GM18502 (cell line): ENCODE data around the gene COMP.

Experiments used
- ATAC-seq: cut with Tn5 transposase; IDR thresholded peaks from one replicate; pipeline ENCODE4 v1.9.1; 2021; ENCODE audit warnings: mild to moderate bottlenecking; ENCODE audit not compliant: unreplicated experiment, poor library complexity

The COMP gene

GRCh38 chr19:18785179-18786124, 5.7 kb downstream of the COMP start:
- ATAC-seq = no peak

GRCh38 chr19:18784786-18785120, 6.4 kb downstream of the COMP start:
- no peak for ATAC-seq

GRCh38 chr19:18783958-18784785, 6.9 kb downstream of the COMP start:
- no peak for ATAC-seq

- ATAC-seq = no peak
Measured at GRCh38 chr19:18782559-18783225, 8.4 kb downstream of the COMP start.

- no peak for ATAC-seq
Measured at GRCh38 chr19:18781885-18782527, 9.1 kb downstream of the COMP start.

GRCh38 chr19:18781047-18781600, 10.0 kb downstream of the COMP start:
- no peak for ATAC-seq

- ATAC-seq = no peak
Measured at GRCh38 chr19:18780631-18781030, 10.5 kb downstream of the COMP start.

GRCh38 chr19:18780081-18780480, 11.0 kb downstream of the COMP start:
- no peak for ATAC-seq

GRCh38 chr19:18778826-18779495, 12.1 kb downstream of the COMP start:
- ATAC-seq = no peak

- ATAC-seq = no peak
Measured at GRCh38 chr19:18778076-18778389, 13.1 kb downstream of the COMP start.

- no peak for ATAC-seq
Measured at GRCh38 chr19:18777301-18778075, 13.6 kb downstream of the COMP start.

- no peak for ATAC-seq
Measured at GRCh38 chr19:18776736-18777135, 14.4 kb downstream of the COMP start.

GRCh38 chr19:18776288-18776594, 14.9 kb downstream of the COMP start:
- no peak for ATAC-seq

GRCh38 chr19:18775586-18776287, 15.4 kb downstream of the COMP start:
- no peak for ATAC-seq

GRCh38 chr19:18774782-18775444, 16.2 kb downstream of the COMP start:
- ATAC-seq = no peak

- no peak for ATAC-seq
Measured at GRCh38 chr19:18774107-18774506, 17.0 kb downstream of the COMP start.

- no peak for ATAC-seq
Measured at GRCh38 chr19:18773682-18774081, 17.4 kb downstream of the COMP start.
